Neural progenitor cell (in vitro differentiated cells): ENCODE results near the gene STON2. TPM values are rescaled to one million over a fixed set of nuclear protein-coding genes. Genes with fewer than 3 reads are reported as not detected.
A peak's percentile ranks its signal among the peaks of the same experiment; 100 is the strongest.

Experiments used
- DNase-seq: peaks from one replicate; pipeline ENCODE4 v3.0.0-alpha.2; 2016; ENCODE audit warnings: low spot score
- H2AFZ ChIP-seq: fragments of 200-600 bp; sonication (generic); replicated peaks from 2 replicates; pipeline ENCODE4 v1.6.1; 2016; ENCODE audit warnings: antibody characterized with exemption
- H3F3A ChIP-seq: fragments of 200-600 bp; sonication (generic); 2 replicates; pipeline ENCODE4 v1.6.1; 2016; ENCODE audit warnings: antibody characterized with exemption, low read depth
- H3K27ac ChIP-seq: fragments of 200-600 bp; sonication (generic); 2 replicates; pipeline ENCODE4 v1.5.1; 2016; ENCODE audit warnings: mild to moderate bottlenecking
- H3K27me3 ChIP-seq: fragments of 200-600 bp; sonication (generic); 2 replicates; pipeline ENCODE4 v1.6.1; 2016; ENCODE audit warnings: mild to moderate bottlenecking, moderate library complexity
- H3K36me3 ChIP-seq: fragments of 200-600 bp; sonication (generic); 2 replicates; pipeline ENCODE4 v1.5.1; 2016
- H3K4me1 ChIP-seq: fragments of 200-600 bp; sonication (generic); 2 replicates; pipeline ENCODE4 v1.6.1; 2016; ENCODE audit warnings: mixed run types
- H3K4me2 ChIP-seq: fragments of 200-600 bp; sonication (generic); 2 replicates; pipeline ENCODE4 v1.6.1; 2016
- H3K4me3 ChIP-seq: fragments of 200-600 bp; sonication (generic); 2 replicates; pipeline ENCODE4 v1.5.1; 2016
- H3K79me2 ChIP-seq: fragments of 200-600 bp; sonication (generic); 2 replicates; pipeline ENCODE4 v1.6.1; 2016; ENCODE audit warnings: low read depth
- H3K9ac ChIP-seq: fragments of 200-600 bp; sonication (generic); 2 replicates; pipeline ENCODE4 v1.6.1; 2016
- H3K9me3 ChIP-seq: fragments of 200-600 bp; sonication (generic); 2 replicates; pipeline ENCODE4 v1.5.1; 2016; ENCODE audit warnings: low read depth
- H4K20me1 ChIP-seq: fragments of 200-600 bp; sonication (generic); 2 replicates; pipeline ENCODE4 v1.6.1; 2016; ENCODE audit warnings: low read depth
- H3K27ac Mint-ChIP-seq: 3 replicates; pipeline ENCODE4 v1.8.0; 2021; ENCODE audit warnings: mixed read lengths
- H3K27me3 Mint-ChIP-seq: 2 replicates; pipeline ENCODE4 v1.8.0; 2022; ENCODE audit warnings: low read depth, mild to moderate bottlenecking, inconsistent platforms, moderate library complexity, mixed read lengths; ENCODE audit not compliant: insufficient read depth
- H3K36me3 Mint-ChIP-seq: 3 replicates; pipeline ENCODE4 v1.8.0; 2021; ENCODE audit warnings: mixed read lengths
- H3K4me1 Mint-ChIP-seq: 3 replicates; pipeline ENCODE4 v1.8.0; 2021; ENCODE audit warnings: mixed read lengths
- H3K4me3 Mint-ChIP-seq: 3 replicates; pipeline ENCODE4 v1.8.0; 2021; ENCODE audit warnings: mild to moderate bottlenecking, moderate library complexity, mixed read lengths
- H3K9me3 Mint-ChIP-seq: 3 replicates; pipeline ENCODE4 v1.8.0; 2020; ENCODE audit warnings: mixed read lengths
- EZH2 ChIP-seq: fragments of 200-600 bp; sonication (generic); IDR thresholded peaks from 2 replicates; pipeline ENCODE4 v1.6.1; 2017; ENCODE audit warnings: antibody characterized with exemption, mild to moderate bottlenecking, moderate library complexity
- EZH2phosphoT487 ChIP-seq: fragments of 200-600 bp; sonication (generic); IDR thresholded peaks from 2 replicates; pipeline ENCODE4 v1.6.1; 2017; ENCODE audit warnings: antibody characterized with exemption
- total RNA-seq: library from RNA; depleted of rRNA; stranded (reverse); fragments of >200 nt; gene quantifications from 2 replicates; pipeline ENCODE4 v1.2.3, GENCODE V29; 2015; ENCODE audit warnings: low replicate concordance
- TF ChIP-seq, protein P1 (sequence below): fragments of 200-600 bp; sonication (generic); IDR thresholded peaks from 2 replicates; pipeline ENCODE4 v1.5.1; 2017; ENCODE audit warnings: antibody characterized with exemption, mild to moderate bottlenecking

The STON2 gene
- total RNA-seq, 1 donor from 2014 or later, result 31.1 TPM

GRCh38 chr14:81272317-81272716, 127.8 kb downstream of the STON2 start:
- Histone ChIP-seq H3K36me3 (no peaks in the 10 kb centered on the region), H3F3A (no peaks in the 10 kb centered on the region), H3K9ac (no peak overlapping the region), H3K4me3 (no peak overlapping the region), H3K79me2 (no peaks in the 10 kb centered on the region), H3K27me3 (no peaks in the 10 kb centered on the region), H3K4me1 (peaks cover 27% of the 10 kb centered on the region), H3K4me2 (no peak overlapping the region), H4K20me1 (no peaks in the 10 kb centered on the region), H3K9me3 (no peaks in the 10 kb centered on the region), H3K27ac (no peak overlapping the region), H2AFZ (no peak overlapping the region)
- Mint-ChIP-seq H3K9me3 (no peaks in the 10 kb centered on the region), H3K27me3 (peaks cover 3% of the 10 kb centered on the region), H3K27ac (no peak overlapping the region), H3K36me3 (peaks cover 12% of the 10 kb centered on the region), H3K4me1 (peaks cover 40% of the 10 kb centered on the region), H3K4me3 (no peak overlapping the region)
- no peak for DNase-seq
- no peak for TF ChIP-seq EZH2phosphoT487
- TF ChIP-seq, protein P1, sequence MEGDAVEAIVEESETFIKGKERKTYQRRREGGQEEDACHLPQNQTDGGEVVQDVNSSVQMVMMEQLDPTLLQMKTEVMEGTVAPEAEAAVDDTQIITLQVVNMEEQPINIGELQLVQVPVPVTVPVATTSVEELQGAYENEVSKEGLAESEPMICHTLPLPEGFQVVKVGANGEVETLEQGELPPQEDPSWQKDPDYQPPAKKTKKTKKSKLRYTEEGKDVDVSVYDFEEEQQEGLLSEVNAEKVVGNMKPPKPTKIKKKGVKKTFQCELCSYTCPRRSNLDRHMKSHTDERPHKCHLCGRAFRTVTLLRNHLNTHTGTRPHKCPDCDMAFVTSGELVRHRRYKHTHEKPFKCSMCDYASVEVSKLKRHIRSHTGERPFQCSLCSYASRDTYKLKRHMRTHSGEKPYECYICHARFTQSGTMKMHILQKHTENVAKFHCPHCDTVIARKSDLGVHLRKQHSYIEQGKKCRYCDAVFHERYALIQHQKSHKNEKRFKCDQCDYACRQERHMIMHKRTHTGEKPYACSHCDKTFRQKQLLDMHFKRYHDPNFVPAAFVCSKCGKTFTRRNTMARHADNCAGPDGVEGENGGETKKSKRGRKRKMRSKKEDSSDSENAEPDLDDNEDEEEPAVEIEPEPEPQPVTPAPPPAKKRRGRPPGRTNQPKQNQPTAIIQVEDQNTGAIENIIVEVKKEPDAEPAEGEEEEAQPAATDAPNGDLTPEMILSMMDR, result no peak
- TF ChIP-seq EZH2, result no peak

DNA sequence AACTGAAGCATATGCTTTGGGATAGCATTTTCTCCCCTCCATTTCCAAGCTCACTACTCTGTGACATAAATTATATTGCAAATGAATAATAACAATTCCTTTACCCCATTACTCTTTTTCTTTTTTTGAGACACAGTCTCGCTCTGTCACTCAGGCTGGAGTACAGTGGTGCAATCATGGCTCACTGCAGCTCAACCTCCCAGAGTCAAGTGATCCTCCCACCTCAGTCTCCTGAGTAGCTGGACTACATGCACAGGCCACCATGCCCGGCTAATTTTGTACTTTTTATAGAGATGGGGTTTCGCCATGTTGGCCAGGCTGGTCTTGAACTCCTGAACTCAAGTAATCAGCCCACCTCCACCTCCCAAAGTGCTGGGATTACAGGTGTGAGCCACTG, 130.1 kb downstream of the STON2 start:
- Histone ChIP-seq H3K79me2 (no peaks in the 10 kb centered on the region), H3K27me3 (no peaks in the 10 kb centered on the region), H3K9ac (no peak overlapping the region), H2AFZ (no peak overlapping the region), H3K4me1 (peaks cover 13% of the 10 kb centered on the region), H3K36me3 (no peaks in the 10 kb centered on the region), H3K4me3 (no peak overlapping the region), H4K20me1 (no peaks in the 10 kb centered on the region), H3K27ac (no peak overlapping the region), H3K4me2 (no peak overlapping the region), H3K9me3 (no peaks in the 10 kb centered on the region), H3F3A (no peaks in the 10 kb centered on the region)
- H3K27ac Mint-ChIP-seq, result no peak overlapping the region
- peaks cover 3% of the 10 kb centered on the region for H3K27me3 Mint-ChIP-seq
- H3K36me3 Mint-ChIP-seq, result peaks cover 11% of the 10 kb centered on the region
- DNase-seq, result no peak
- no peaks in the 10 kb centered on the region for H3K9me3 Mint-ChIP-seq
- H3K4me1 Mint-ChIP-seq, result peaks cover 23% of the 10 kb centered on the region
- H3K4me3 Mint-ChIP-seq, result no peak overlapping the region
- TF ChIP-seq EZH2 (no peak), EZH2phosphoT487 (no peak)
- TF ChIP-seq, protein P1, result no peak

- Histone ChIP-seq H3K4me2 (no peak overlapping the region), H4K20me1 (no peaks in the 10 kb centered on the region), H3K4me1 (peaks cover 12% of the 10 kb centered on the region), H3K4me3 (no peak overlapping the region), H3K79me2 (no peaks in the 10 kb centered on the region), H3K9me3 (no peaks in the 10 kb centered on the region), H3F3A (no peaks in the 10 kb centered on the region), H3K36me3 (no peaks in the 10 kb centered on the region), H3K27ac (no peak overlapping the region), H3K27me3 (no peaks in the 10 kb centered on the region), H2AFZ (no peak overlapping the region), H3K9ac (no peak overlapping the region)
- TF ChIP-seq, protein P1, result peak; percentile 88
- TF ChIP-seq EZH2phosphoT487, result no peak
- no peak overlapping the region for H3K27ac Mint-ChIP-seq
- DNase-seq, result peak; percentile 65
- H3K27me3 Mint-ChIP-seq, result peaks cover under 1% of the 10 kb centered on the region
- H3K4me1 Mint-ChIP-seq, result peaks cover 23% of the 10 kb centered on the region
- peaks cover 11% of the 10 kb centered on the region for H3K36me3 Mint-ChIP-seq
- no peak overlapping the region for H3K4me3 Mint-ChIP-seq
- no peaks in the 10 kb centered on the region for H3K9me3 Mint-ChIP-seq
Observed at GRCh38 chr14:81269100-81269978, 130.8 kb downstream of the STON2 start.
